GM18873 (cell line): ENCODE data around the gene VPS37C.

Experiments
- ATAC-seq: cut with Tn5 transposase; IDR thresholded peaks from one replicate; pipeline ENCODE4 v1.9.1; 2021; ENCODE audit warnings: mild to moderate bottlenecking, moderate library complexity, moderate number of reproducible peaks; ENCODE audit not compliant: unreplicated experiment, low FRiP score

VPS37C gene

GRCh38 chr11:61120099-61120705, 41.0 kb downstream of the VPS37C start:
- no peak for ATAC-seq

GRCh38 chr11:61119571-61119970, 41.7 kb downstream of the VPS37C start:
- no peak for ATAC-seq

- no peak for ATAC-seq
These were observed 42.2 kb downstream of the VPS37C start for GRCh38 chr11:61119055-61119454.

GRCh38 chr11:61118406-61118805, 42.8 kb downstream of the VPS37C start:
- ATAC-seq, result no peak

- ATAC-seq, result no peak
These were observed 43.2 kb downstream of the VPS37C start for GRCh38 chr11:61118004-61118403.

- no peak for ATAC-seq
These were observed 44.1 kb downstream of the VPS37C start for GRCh38 chr11:61117168-61117520.

- no peak for ATAC-seq
These were observed 44.6 kb downstream of the VPS37C start for GRCh38 chr11:61116426-61117167.

- no peak for ATAC-seq
These were observed 45.6 kb downstream of the VPS37C start for GRCh38 chr11:61115498-61116224.

- no peak for ATAC-seq
These were observed 46.3 kb downstream of the VPS37C start for GRCh38 chr11:61114913-61115312.

GRCh38 chr11:61113201-61113600, 48.0 kb downstream of the VPS37C start:
- no peak for ATAC-seq

- no peak for ATAC-seq
These were observed 48.7 kb downstream of the VPS37C start for GRCh38 chr11:61112575-61112974.

GRCh38 chr11:61111786-61112517, 49.3 kb downstream of the VPS37C start:
- ATAC-seq, result no peak

GRCh38 chr11:61111050-61111435, 50.2 kb downstream of the VPS37C start:
- ATAC-seq, result no peak

GRCh38 chr11:61110255-61111049, 50.8 kb downstream of the VPS37C start:
- ATAC-seq, result no peak

- ATAC-seq, result no peak
These were observed 51.6 kb downstream of the VPS37C start for GRCh38 chr11:61109671-61110070.

- no peak for ATAC-seq
These were observed 52.2 kb downstream of the VPS37C start for GRCh38 chr11:61108847-61109585.

GRCh38 chr11:61107888-61108287, 53.3 kb downstream of the VPS37C start:
- no peak for ATAC-seq

- ATAC-seq, result no peak
These were observed 54.2 kb downstream of the VPS37C start for GRCh38 chr11:61106894-61107470.

- no peak for ATAC-seq
These were observed 54.9 kb downstream of the VPS37C start for GRCh38 chr11:61106296-61106695.
